GM21390 (cell line): ENCODE results near the gene DENR.
"Not testable (repeated sequence)": the region's sequence is repeated elsewhere in the genome, so short reads cannot be mapped to it uniquely, and the experiment has no call there.

Source experiments
- ATAC-seq: cut with Tn5 transposase; IDR thresholded peaks from one replicate; pipeline ENCODE4 v1.9.1; 2021; ENCODE audit not compliant: unreplicated experiment

DENR gene

DNA sequence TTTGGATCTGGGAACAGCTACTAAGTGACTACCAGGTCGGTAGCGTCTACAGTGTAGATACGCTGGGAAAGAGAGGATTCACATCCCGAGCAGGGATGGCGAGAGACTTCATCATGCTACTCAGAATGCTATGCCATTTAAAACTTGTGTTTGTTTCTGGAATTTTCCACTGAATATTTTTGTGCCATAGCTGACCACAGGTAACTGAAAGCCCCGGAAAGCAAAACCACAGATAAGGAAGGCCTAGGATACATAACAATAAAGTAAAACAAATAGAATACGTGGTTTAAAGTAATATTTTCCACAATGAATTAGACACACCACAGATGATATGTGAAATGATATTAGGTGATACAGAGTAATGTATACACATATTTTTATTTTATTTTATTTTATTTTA, 14.1 kb upstream of the DENR start:
- no peak for ATAC-seq

DNA sequence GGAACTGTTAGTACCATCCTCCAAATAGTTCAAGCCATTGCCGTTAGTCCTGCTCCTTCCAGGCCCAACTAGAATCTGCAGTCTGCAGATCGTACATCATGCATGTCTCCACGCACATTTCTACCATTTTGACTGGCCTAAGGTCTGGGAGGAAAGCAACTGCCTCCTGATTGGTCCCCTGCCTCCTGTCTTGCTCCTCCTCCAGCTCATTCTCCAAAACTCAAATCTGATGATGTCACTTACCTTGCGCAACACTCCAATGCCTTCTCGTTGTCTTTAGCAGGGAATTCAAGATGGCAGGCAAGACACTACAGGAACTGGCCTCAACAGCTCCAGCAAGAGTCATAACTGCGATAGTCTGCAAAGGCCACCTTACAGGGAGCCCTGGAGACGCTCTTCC, 12.3 kb upstream of the DENR start:
- no peak for ATAC-seq

DNA sequence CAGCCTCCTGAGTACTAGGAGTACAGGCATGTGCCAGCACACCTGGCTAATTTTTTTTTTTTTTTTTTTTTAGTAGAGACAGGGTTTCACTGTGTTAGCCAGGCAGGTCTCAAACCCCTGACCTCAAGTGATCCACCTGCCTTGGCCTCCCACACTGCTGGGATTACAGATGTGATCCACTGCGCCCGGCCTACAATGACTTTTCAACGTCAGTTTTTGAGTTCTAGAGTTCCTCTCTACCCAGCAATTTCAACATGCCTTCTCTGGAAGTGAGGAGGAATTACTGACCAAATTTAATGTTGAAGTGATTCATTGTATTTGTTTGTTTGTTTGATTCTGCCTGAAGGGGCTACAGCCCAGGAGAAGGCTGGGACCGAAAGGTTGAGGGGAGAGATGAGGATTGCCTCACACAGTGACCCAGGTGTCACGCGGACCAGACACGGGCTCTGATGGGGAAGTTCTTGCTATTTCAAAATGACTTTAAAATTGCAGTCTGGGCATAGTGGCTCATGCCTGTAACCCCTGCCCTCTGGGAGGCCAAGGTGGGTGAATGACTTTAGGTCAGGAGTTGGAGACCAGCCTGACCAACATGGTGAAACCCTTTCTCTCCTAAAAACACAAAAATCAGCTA, 8.6 kb upstream of the DENR start:
- no peak for ATAC-seq

GRCh38 chr12:122747224-122748135, 5.1 kb upstream of the DENR start:
- ATAC-seq, result no peak

DNA sequence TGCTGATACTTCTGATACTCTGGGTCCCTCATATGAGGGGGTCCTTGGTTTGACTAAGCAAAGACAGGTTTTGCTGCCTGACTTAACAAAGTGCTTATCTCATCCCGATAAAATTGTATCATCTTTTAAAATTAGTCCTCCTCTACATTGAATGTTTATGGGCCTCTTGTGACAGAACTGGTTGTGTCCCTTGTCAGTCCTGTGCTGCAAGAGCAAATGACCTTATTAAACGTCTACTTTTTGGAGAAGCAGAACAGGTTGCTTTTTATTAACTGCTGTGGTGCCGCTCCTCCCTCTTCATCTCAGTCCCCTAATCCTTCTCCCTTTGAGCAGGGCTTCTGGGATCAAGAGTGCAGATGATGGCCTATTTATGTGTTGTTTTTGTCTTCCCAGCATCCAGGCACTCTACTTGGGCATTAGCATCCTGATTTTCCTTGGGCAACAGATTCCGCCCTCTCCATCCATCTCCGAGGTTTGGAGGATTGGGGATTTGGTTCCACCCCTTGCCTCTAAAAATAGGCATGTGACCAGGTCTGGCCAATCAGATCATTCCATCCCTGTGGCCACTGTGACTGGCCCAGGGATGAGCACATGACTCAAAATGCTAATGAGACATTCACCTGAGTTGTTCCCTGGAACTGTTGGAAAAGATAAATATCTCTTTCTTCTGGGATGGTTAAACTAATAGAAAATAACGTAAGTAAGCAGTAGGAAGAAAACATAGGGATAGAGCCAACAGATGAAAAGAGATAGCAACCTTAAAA, 2.9 kb upstream of the DENR start:
- ATAC-seq, result no peak

DNA sequence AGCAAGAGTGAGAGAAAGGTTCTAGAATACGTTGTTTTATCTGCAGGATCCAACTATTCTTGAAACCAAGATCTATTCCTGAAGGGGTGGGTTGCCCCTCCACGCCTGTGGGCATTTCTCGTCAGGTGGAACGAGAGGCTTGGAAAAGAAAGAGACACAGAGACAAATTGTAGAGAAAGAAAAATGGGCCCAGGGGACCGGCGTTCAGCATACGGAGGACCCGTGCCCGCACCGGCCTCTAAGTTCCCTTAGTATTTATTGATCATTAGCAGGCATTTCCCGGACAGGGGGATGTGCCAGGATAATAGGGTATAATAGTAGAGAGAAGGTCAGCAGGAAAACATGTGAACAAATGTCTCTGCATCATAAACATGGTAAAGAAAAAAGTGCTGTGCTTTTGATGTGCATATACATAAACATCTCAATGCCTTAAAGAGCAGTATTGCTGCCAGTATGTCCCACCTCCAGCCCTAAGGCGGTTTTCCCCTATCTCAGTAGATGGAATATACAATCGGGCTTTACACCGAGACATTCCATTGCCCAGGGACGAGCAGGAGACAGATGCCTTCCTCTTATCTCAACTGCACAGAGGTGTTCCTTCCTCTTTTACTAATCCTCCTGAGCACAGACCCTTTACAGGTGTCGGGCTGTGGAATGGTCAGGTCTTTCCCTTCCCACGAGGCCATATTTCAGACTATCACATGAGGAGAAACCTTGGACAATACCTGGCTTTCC, 1.7 kb upstream of the DENR start:
- not testable (repeated sequence) for ATAC-seq

GRCh38 chr12:122753319-122753650, 661 bp downstream of the DENR start:
- no peak for ATAC-seq

DNA sequence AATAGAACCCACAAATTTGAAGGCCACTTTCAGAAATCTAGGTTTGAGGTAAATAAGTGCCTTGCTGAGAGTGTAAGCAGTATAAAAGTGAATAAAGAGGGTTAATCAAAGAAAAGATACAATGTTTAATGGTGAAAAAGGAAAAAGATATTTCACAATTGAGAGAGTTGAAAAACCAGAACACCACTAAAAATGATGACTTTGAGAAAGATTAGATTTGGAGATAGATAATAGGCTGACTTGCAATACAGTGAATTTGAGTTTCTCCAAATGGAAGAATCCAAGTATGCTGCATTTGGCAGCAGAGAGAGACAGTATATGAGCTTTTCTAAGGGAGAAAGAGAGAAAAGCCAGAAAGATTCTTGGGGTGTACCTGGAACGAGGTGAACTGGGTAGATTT, 2.2 kb downstream of the DENR start:
- ATAC-seq, result no peak

DNA sequence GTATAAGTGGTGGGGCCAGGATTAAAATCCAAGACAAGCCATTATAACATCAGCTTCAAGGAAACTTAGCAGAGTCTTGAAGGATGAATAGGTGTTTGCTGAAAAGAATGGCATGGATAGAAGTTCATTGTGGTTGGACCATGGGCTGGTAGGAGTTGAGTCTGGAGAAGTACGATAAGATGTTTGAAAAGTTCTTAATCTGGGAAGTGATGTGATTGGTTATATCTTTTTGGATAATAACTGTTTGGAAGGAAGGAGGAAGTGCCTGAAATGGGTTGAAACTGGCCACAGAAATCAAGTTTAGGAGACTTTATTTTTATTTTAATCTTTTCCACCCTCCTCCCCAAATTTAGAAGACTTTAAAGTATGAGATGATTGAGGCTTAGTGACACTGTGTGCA, 4.9 kb downstream of the DENR start:
- no peak for ATAC-seq

- no peak for ATAC-seq
Observed at GRCh38 chr12:122785503-122785902, 32.9 kb downstream of the DENR start.

DNA sequence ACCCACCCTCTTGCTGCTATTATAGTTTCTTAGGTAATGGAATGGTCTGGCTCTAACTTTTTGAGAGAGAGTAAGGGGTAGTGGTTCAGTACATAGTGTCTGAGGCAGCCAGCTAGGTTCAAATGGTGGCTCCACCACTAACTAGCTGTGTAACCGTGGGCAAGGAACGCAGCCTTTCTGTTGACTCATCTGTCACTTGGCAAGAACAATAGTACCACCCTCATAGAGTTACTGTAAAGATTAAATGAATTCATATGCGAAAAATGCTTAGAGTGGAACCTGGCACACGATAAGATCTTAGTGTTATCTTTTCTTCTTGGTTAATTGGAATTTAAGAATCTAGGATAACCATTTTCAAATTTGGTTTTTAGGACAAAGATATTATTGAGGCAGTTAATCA, 35.8 kb downstream of the DENR start:
- no peak for ATAC-seq

GRCh38 chr12:122789637-122790036, 37.0 kb downstream of the DENR start:
- no peak for ATAC-seq

GRCh38 chr12:122790393-122791075, 37.9 kb downstream of the DENR start:
- ATAC-seq, result no peak

- no peak for ATAC-seq
Observed at GRCh38 chr12:122793685-122794106, 41.1 kb downstream of the DENR start.

DNA sequence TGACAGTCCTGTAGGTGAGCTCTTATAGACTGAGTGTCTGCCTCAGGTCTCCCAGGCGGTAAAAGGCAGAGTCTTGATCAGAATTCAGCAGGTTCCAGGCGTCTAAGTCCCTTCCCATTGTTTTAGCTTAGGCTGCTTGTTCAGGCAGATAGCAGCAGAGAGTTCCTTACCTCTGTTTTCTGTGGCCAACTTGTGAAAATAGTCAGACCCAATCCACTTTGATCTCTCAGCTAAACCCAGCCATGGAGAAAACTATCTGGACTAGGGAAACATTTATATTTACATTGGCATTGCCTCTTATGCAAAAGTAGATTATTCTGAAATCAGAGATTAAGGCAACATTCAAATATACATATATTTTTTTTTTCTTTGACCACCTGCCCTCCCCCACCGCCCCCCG, 43.2 kb downstream of the DENR start:
- ATAC-seq, result no peak

- no peak for ATAC-seq
Observed at GRCh38 chr12:122799641-122800243, 47.1 kb downstream of the DENR start.

DNA sequence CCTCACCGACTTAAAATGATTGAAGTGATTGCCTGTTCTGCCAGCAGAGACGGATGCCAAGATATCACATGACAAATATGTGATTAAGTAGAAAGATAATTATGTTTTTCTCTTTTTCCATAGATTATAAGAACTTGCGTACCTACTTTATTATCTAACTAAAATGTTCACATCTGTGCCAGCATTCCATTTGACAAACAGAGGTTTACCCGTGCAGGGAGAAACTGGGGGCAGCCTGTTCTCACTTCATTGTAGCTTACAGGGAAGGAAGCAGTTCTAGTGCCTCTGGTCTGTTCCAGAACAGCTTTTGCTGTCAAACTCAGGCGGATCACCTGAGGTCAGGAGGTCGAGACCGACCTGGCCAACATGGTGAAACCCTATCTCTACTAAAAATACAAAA, 51.3 kb downstream of the DENR start:
- ATAC-seq, result no peak

GRCh38 chr12:122804957-122805356, 52.3 kb downstream of the DENR start:
- not testable (repeated sequence) for ATAC-seq

- no peak for ATAC-seq
Observed at GRCh38 chr12:122807651-122808050, 55.0 kb downstream of the DENR start.

DNA sequence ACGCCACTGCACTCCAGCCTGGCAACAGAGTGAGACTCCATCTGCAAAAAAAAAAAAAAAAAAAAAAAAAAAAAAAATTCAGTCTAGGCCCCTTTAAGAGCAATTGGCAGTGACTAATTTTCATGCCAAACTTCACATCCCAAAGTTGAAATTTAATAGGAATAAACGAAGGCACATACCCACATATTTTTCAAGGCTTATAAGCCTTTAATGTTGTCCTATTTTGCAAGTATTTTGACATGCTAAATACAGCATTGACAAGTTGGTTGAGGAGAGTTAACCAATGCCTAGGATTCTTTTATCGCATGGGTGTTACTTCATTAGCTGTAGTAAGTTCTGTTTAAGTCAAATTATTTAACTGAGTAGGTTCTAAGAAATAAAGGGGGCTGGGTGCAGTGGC, 59.2 kb downstream of the DENR start:
- no peak for ATAC-seq
